Measurements from ENCODE around the gene PIK3AP1. TPM values are rescaled to one million over a fixed set of nuclear protein-coding genes. Genes with fewer than 3 reads are reported as not detected.

Gene PIK3AP1
- total RNA-seq, 1 experiment from 2014 or later = 1.6 TPM

DNA sequence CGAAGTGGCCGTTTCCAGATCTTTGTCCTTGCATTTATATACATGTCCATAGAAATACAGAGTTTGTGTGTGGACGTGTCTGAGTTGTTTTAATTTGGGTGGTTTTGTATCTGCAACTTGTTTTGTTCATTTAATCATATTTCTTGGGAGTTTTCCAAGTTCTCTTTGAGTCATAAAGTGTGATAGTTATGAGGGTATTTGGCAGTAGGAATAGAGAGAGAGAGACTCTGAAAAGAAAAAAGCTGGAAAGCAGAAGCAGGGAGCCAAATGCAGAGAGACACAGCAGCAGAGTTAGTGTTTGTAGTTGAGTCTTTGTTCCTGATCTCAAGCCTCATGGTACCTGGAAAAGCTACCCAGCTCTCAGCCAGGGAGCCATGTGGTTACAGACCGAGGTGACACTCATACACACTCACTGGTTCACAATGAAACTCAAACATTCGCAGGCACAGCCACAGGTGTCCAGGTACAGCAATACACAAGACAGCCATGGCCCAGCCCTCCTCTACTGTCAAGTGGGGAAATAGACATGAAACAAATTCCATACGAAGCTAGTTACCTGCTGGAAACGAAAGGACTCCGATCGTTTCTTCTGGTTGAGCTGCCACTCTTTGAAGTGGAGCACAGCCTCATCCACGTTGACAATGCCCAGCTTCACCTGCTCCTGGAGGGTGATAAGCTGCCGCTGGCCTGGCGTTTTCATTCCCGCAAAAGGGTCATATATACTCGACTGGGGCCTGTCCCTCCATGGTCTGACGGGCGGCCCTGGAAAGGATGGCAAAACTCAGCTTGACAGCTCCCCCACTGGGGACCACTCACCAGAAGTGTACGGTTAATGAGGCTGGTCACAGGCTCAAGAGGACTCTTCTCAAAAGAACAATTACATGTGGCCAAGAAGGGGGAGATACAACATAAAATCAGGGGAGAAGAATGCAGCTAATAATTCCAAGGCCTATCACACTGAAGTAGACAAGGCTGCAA is 100.2 kb downstream of the PIK3AP1 start:
- H3K4me1 ChIP-seq = peaks cover 17% of the 10 kb centered on the region
- no peak overlapping the region for H3K4me3 ChIP-seq (ENCODE audit: low read depth, low read length)
- H3K27ac Mint-ChIP-seq (ENCODE audit: unreplicated experiment) = no peak overlapping the region
- intact Hi-C loops (cut with micrococcal nuclease; ENCODE audit: unreplicated experiment) = no loop called here
- no TSS peak for BruUV-seq (replicated peaks)
- H3K4me3 Mint-ChIP-seq (ENCODE audit: unreplicated experiment) = no peak overlapping the region
- ChIA-PET POLR2A (no interaction called here), CTCF (no interaction called here)
- no peaks in the 10 kb centered on the region for H3K9me3 Mint-ChIP-seq (ENCODE audit: unreplicated experiment)
- H3K4me1 Mint-ChIP-seq (ENCODE audit: low read depth, unreplicated experiment) = peaks cover 3% of the 10 kb centered on the region
- H3K9me3 ChIP-seq = no peaks in the 10 kb centered on the region
- no peaks in the 10 kb centered on the region for H3K36me3 ChIP-seq (ENCODE audit: control insufficient read depth, insufficient read depth, low read length)
- DNase-seq = no peak
- TF ChIP-seq, protein P1, sequence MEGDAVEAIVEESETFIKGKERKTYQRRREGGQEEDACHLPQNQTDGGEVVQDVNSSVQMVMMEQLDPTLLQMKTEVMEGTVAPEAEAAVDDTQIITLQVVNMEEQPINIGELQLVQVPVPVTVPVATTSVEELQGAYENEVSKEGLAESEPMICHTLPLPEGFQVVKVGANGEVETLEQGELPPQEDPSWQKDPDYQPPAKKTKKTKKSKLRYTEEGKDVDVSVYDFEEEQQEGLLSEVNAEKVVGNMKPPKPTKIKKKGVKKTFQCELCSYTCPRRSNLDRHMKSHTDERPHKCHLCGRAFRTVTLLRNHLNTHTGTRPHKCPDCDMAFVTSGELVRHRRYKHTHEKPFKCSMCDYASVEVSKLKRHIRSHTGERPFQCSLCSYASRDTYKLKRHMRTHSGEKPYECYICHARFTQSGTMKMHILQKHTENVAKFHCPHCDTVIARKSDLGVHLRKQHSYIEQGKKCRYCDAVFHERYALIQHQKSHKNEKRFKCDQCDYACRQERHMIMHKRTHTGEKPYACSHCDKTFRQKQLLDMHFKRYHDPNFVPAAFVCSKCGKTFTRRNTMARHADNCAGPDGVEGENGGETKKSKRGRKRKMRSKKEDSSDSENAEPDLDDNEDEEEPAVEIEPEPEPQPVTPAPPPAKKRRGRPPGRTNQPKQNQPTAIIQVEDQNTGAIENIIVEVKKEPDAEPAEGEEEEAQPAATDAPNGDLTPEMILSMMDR (IDR thresholded peaks at IDR 0.05; ENCODE audit: insufficient read depth in 1 of 2, low read depth in 1 of 2, low read length in 1 of 2, severe bottlenecking in 1 of 2, unreplicated experiment in 1 of 2) = no peak
- H3K27me3 ChIP-seq (replicated peaks; ENCODE audit: control insufficient read depth, insufficient read depth, low read length) = no peaks in the 10 kb centered on the region
- H3K27me3 Mint-ChIP-seq (ENCODE audit: insufficient read depth, unreplicated experiment) = no peaks in the 10 kb centered on the region
- no peaks in the 10 kb centered on the region for H3K36me3 Mint-ChIP-seq (ENCODE audit: insufficient read depth, unreplicated experiment)

DNA sequence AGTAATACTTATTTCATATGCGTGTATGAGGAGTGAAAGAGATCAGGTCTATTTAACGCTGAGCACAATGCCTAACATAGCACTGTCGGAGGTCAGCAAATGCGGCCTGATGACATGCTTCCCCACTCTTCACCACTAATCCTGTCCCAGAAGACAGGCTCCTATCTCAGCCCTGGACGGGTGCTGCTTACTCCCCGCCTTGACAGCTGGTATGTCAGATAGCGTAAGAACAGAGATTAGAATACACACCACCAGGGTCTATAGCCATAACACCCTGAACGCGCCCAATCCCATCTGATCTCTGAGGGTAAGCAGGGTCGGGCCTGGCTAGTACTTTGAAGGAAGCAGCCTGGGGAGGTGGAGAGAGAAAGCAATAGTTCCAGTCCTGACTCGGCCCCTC is 101.2 kb downstream of the PIK3AP1 start:
- Mint-ChIP-seq H3K27me3 (ENCODE audit: insufficient read depth, unreplicated experiment) (no peaks in the 10 kb centered on the region), H3K9me3 (ENCODE audit: unreplicated experiment) (no peaks in the 10 kb centered on the region), H3K4me1 (ENCODE audit: low read depth, unreplicated experiment) (peaks cover 12% of the 10 kb centered on the region), H3K4me3 (ENCODE audit: unreplicated experiment) (no peak overlapping the region), H3K27ac (ENCODE audit: unreplicated experiment) (no peak overlapping the region), H3K36me3 (ENCODE audit: insufficient read depth, unreplicated experiment) (no peaks in the 10 kb centered on the region)
- TF ChIP-seq, protein P1 (IDR thresholded peaks at IDR 0.05; ENCODE audit: insufficient read depth in 1 of 2, low read depth in 1 of 2, low read length in 1 of 2, severe bottlenecking in 1 of 2, unreplicated experiment in 1 of 2) = no peak
- Histone ChIP-seq H3K36me3 (ENCODE audit: control insufficient read depth, insufficient read depth, low read length) (no peaks in the 10 kb centered on the region), H3K4me1 (peaks cover 23% of the 10 kb centered on the region), H3K4me3 (ENCODE audit: low read depth, low read length) (no peak overlapping the region), H3K9me3 (no peaks in the 10 kb centered on the region), H3K27me3 (replicated peaks; ENCODE audit: control insufficient read depth, insufficient read depth, low read length) (no peaks in the 10 kb centered on the region)
- intact Hi-C loops (cut with micrococcal nuclease; ENCODE audit: unreplicated experiment) = no loop called here
- POLR2A ChIA-PET = no interaction called here
- DNase-seq = no peak
- CTCF ChIA-PET = no interaction called here
- no TSS peak for BruUV-seq (replicated peaks)

DNA sequence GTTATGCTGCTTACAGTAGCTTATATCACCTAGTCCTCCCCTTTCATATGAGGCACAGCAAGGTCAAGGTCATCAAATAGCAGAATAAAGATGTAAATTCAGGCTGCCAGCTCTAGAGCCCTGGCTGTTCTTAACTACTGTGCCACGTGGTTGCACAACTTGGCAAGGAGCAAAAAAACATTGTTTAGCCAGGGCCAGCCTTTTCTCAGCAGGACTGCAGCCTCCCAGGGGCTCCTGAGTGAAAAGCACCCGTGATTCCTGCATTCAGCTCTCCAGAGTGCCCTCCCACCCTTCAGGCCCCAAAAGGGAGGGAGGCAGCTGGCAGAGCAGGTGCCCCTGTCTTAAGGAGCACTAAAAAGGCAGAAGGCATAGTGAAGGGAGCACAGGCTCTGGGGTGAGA is 101.7 kb downstream of the PIK3AP1 start:
- intact Hi-C loops (cut with micrococcal nuclease; ENCODE audit: unreplicated experiment) = no loop called here
- peaks cover 14% of the 10 kb centered on the region for H3K4me1 Mint-ChIP-seq (ENCODE audit: low read depth, unreplicated experiment)
- no TSS peak for BruUV-seq (replicated peaks)
- Histone ChIP-seq H3K36me3 (ENCODE audit: control insufficient read depth, insufficient read depth, low read length) (no peaks in the 10 kb centered on the region), H3K9me3 (no peaks in the 10 kb centered on the region), H3K4me3 (ENCODE audit: low read depth, low read length) (no peak overlapping the region), H3K27me3 (replicated peaks; ENCODE audit: control insufficient read depth, insufficient read depth, low read length) (no peaks in the 10 kb centered on the region), H3K4me1 (peaks cover 26% of the 10 kb centered on the region)
- no peaks in the 10 kb centered on the region for H3K9me3 Mint-ChIP-seq (ENCODE audit: unreplicated experiment)
- POLR2A ChIA-PET = no interaction called here
- DNase-seq = no peak
- TF ChIP-seq, protein P1 (IDR thresholded peaks at IDR 0.05; ENCODE audit: insufficient read depth in 1 of 2, low read depth in 1 of 2, low read length in 1 of 2, severe bottlenecking in 1 of 2, unreplicated experiment in 1 of 2) = no peak
- CTCF ChIA-PET = no interaction called here
- H3K27me3 Mint-ChIP-seq (ENCODE audit: insufficient read depth, unreplicated experiment) = no peaks in the 10 kb centered on the region
- no peak overlapping the region for H3K27ac Mint-ChIP-seq (ENCODE audit: unreplicated experiment)
- no peak overlapping the region for H3K4me3 Mint-ChIP-seq (ENCODE audit: unreplicated experiment)
- H3K36me3 Mint-ChIP-seq (ENCODE audit: insufficient read depth, unreplicated experiment) = no peaks in the 10 kb centered on the region

All from Caco-2 (cell line).